ENCODE results near the gene ZBED3. TPM values are rescaled to one million over a fixed set of nuclear protein-coding genes. Genes with fewer than 3 reads are reported as not detected.

ZBED3 gene, protein sequence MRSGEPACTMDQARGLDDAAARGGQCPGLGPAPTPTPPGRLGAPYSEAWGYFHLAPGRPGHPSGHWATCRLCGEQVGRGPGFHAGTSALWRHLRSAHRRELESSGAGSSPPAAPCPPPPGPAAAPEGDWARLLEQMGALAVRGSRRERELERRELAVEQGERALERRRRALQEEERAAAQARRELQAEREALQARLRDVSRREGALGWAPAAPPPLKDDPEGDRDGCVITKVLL
- total RNA-seq (2014; rRNA removed; shearing (Covaris generic)) (1.2 and 3.6 TPM in 2 replicates), total RNA-seq (2022) (12.6 and 13.2 TPM in 2 replicates), Bru-seq, nascent RNA (percentile 73 among the genes with signal in this experiment), BruChase-seq, experiment 1, labeled RNA remaining after a 6-hour chase (percentile 69 among the genes with signal in this experiment), BruChase-seq, experiment 2, labeled RNA remaining after a 2-hour chase (percentile 80 among the genes with signal in this experiment)
- long read RNA-seq, full-length matches to known transcripts, result 23 of 33 reads
- long read RNA-seq, partial matches to known transcripts, result 0 of 33 reads
- long read RNA-seq, other reads (novel, unspliced or antisense), result 10 of 33 reads

DNA sequence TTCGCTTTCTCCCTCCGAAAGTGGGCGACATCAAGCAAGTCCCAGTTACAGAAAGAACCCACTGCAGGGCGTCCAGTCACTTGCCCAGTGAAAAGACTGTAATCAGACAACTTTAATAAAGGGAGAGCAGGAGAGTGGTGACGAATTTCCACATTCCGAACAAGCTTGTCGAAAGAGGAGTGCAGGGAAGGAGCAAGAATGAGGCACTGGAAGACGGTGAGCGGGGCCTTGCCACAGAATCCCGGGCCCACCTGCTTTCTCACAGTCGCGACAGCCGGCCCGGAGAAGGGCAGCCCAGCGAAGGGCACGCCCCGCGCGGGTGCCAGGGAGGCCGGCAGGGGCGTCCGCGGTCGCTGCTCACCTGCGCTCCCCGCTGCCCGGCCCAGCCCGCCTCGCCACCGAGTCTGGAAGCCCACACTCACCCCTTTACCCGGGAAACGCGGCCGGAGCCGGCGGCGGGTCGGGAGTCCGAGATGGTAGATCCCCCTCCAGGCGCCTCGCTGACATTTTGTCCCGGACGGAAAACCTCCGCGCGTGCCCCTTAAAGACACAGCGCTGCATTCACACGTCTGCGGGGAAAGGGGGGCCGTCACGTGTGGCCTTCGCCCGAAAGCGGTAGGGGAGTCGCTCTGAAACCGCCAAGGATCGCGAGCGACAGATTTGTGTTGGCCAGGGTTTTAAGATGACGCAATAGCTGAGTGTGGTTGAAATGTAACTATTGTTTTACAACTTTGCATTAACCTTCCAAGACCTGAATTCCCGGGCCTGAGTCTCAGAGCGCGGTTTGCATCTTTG, at the start of gene ZBED3:
Gene ZBED3, minus strand, starts transcription at position 597 of the 795 bp plus-strand sequence. CDS start 9,407 bp downstream, outside the sequence.
- Histone ChIP-seq H3K36me3 (ENCODE audit: insufficient read depth, low read length) (peaks cover 26% of the 10 kb centered on the region), H3K27ac (ENCODE audit: low read depth, low read length, poor library complexity, severe bottlenecking) (peak within 1 kb of the TSS; percentile 78), H3K79me2 (ENCODE audit: insufficient read depth, low read depth, low read length) (peaks cover 10% of the 10 kb centered on the region; the same call in 1 of the 2 replicates), H3K4me3 (ENCODE audit: low read depth, low read length, poor library complexity, severe bottlenecking) (peak within 1 kb of the TSS; percentile 76), H3K9me3 (ENCODE audit: low read length) (no peaks in the 10 kb centered on the region), H4K20me1 (ENCODE audit: insufficient read depth, low read length) (no peaks in the 10 kb centered on the region), H3K4me1 (ENCODE audit: insufficient read depth, low read length, poor library complexity, severe bottlenecking) (peaks cover 31% of the 10 kb centered on the region), H2AFZ (ENCODE audit: low read length) (peak within 1 kb of the TSS; percentile 90), H3K4me2 (ENCODE audit: low read length) (peak within 1 kb of the TSS; percentile 86), H3K9me2 (ENCODE audit: insufficient read depth, low read length) (no peaks in the 10 kb centered on the region)
- intact Hi-C loops (cut with micrococcal nuclease; ENCODE audit: unreplicated experiment), result loop anchor here (2.0 kb wide), 1 partner anchor 404 kb away; no protein-coding TSS in a partner anchor
- TF ChIP-seq, protein P1, sequence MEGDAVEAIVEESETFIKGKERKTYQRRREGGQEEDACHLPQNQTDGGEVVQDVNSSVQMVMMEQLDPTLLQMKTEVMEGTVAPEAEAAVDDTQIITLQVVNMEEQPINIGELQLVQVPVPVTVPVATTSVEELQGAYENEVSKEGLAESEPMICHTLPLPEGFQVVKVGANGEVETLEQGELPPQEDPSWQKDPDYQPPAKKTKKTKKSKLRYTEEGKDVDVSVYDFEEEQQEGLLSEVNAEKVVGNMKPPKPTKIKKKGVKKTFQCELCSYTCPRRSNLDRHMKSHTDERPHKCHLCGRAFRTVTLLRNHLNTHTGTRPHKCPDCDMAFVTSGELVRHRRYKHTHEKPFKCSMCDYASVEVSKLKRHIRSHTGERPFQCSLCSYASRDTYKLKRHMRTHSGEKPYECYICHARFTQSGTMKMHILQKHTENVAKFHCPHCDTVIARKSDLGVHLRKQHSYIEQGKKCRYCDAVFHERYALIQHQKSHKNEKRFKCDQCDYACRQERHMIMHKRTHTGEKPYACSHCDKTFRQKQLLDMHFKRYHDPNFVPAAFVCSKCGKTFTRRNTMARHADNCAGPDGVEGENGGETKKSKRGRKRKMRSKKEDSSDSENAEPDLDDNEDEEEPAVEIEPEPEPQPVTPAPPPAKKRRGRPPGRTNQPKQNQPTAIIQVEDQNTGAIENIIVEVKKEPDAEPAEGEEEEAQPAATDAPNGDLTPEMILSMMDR (conservative IDR thresholded peaks at IDR 0.05; ENCODE audit: low read length), result peak; percentile 69
- TF ChIP-seq EZH2phosphoT487 (IDR thresholded peaks at IDR 0.05; ENCODE audit: borderline replicate concordance, low read depth, low read length), result no peak
- POLR2A ChIA-PET, result interaction anchor here (0.6 to 1.2 kb wide), 3 partner anchors 12 to 1021 kb away, joined by 3 to 4 read pairs (median 3); no protein-coding TSS in a partner anchor
- TSS peak; percentile 60 for BruUV-seq (replicated peaks)
- CTCF ChIA-PET (ENCODE audit: unreplicated experiment), result no interaction called here
- peak; percentile 90 for DNase-seq (ENCODE audit: low spot score)

DNA sequence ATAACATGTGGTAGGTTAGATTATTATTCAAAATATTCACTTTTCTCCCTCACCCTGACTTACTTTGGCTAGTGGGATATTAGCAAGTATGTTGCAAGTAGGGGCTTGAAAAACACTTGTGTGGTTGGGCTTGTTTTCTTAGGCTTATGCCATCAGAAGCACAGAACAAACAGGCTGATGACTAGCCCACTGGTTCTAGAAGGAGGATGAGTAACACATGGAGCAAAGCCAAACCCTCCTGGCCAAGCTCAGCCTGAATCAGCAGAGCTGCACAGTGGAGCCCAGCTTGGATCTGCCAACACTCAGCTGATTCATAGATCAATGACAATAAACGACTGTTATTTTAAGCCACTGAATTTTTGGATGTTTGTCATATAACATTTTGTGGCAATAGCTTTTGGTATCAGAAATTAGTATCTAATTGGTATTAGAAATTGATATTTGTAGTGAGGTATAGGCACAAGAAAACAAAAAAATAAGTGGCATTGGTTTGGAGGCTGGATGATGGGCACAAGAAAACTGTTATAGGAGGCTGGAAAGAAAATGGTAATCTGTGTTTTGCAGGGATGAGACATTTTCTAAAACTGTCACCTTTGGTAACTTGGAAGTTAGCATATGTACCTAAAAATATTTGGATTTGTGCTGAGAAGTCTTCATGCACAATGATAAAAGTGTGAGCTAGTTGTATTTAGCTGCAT, 46.1 kb upstream of the ZBED3 start:
- POLR2A ChIA-PET, result no interaction called here

More for the DNA sequence above, 46.1 kb upstream of the ZBED3 start:
- H3K4me1 ChIP-seq (ENCODE audit: insufficient read depth, low read length, poor library complexity, severe bottlenecking), result no peaks in the 10 kb centered on the region
- BruUV-seq (replicated peaks), result no TSS peak
- no peak for DNase-seq (ENCODE audit: low spot score)
- H2AFZ ChIP-seq (ENCODE audit: low read length), result no peak overlapping the region
- H3K36me3 ChIP-seq (ENCODE audit: insufficient read depth, low read length), result no peaks in the 10 kb centered on the region
- no peak for TF ChIP-seq EZH2phosphoT487 (IDR thresholded peaks at IDR 0.05; ENCODE audit: borderline replicate concordance, low read depth, low read length)
- TF ChIP-seq, protein P1 (conservative IDR thresholded peaks at IDR 0.05; ENCODE audit: low read length), result no peak
- H3K27ac ChIP-seq (ENCODE audit: low read depth, low read length, poor library complexity, severe bottlenecking), result no peak overlapping the region
- no peaks in the 10 kb centered on the region for H3K9me3 ChIP-seq (ENCODE audit: low read length)
- no peaks in the 10 kb centered on the region for H3K9me2 ChIP-seq (ENCODE audit: insufficient read depth, low read length)
- no peak overlapping the region for H3K4me3 ChIP-seq (ENCODE audit: low read depth, low read length, poor library complexity, severe bottlenecking)
- CTCF ChIA-PET (ENCODE audit: unreplicated experiment), result no interaction called here
- H3K4me2 ChIP-seq (ENCODE audit: low read length), result no peak overlapping the region
- H3K79me2 ChIP-seq (ENCODE audit: insufficient read depth, low read depth, low read length), result no peaks in the 10 kb centered on the region
- intact Hi-C loops (cut with micrococcal nuclease; ENCODE audit: unreplicated experiment), result no loop called here
- no peaks in the 10 kb centered on the region for H4K20me1 ChIP-seq (ENCODE audit: insufficient read depth, low read length)
